ENCODE data around the gene CCDC34.

Gene CCDC34

DNA sequence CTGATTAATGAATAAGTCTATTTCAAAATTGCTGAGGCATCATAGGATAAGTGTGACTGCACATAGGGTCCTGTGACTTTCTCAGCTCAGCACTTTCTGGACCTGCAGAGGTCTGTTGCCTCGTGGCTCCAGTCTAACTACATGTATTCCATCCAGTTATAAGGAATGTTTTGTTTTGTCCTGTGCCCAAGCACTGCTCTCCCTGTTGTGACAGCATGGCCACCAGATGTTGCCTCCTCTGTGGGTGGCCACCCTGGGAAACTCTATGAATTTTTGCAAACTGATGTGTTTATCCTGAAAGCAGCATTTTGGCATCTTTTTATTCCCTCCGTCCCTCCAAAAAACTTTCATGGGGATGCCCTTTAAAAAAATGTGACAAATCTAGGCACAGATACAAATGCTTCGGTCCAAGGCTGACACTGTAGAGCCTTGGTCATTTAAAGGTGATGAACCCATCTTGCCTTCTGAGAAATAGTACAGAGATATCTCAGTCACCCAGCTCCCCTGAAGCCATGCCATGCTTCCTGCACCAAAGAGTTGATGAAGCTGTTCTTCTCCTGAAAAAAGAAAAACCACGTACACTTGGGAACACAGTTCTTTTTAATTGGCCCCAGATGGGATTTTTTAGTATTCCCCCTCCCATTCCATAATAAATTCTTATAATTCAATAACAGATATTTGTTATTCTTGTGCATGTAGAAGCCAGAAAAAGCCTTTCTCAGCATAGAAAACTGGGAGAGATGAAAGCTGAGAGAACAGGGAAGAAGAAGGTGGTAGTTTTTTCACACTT, 72.6 kb downstream of the CCDC34 start:
- DNase-seq (ENCODE audit: low spot score): no peak
